Inflammatory macrophage (primary cell): Measurements from ENCODE around the gene NDUFS2.
A peak's percentile ranks its signal among the peaks of the same experiment; 100 is the strongest.

ENCODE experiments used
- DNase-seq, 2 donors: peaks; one replicate each; pipeline ENCODE4 v3.0.0-alpha.2; 2020 to 2022
- total RNA-seq, 18 experiments: gene quantifications; one replicate each; lab custom pipeline; 2026; ENCODE audit warnings: mixed read lengths in 6 of 18, inconsistent platforms in 2 of 18; lab: John Stamatoyannopoulos, UW

NDUFS2 gene
- 44.7 to 167 (median 115) reads per million in 18 experiments for total RNA-seq

DNA sequence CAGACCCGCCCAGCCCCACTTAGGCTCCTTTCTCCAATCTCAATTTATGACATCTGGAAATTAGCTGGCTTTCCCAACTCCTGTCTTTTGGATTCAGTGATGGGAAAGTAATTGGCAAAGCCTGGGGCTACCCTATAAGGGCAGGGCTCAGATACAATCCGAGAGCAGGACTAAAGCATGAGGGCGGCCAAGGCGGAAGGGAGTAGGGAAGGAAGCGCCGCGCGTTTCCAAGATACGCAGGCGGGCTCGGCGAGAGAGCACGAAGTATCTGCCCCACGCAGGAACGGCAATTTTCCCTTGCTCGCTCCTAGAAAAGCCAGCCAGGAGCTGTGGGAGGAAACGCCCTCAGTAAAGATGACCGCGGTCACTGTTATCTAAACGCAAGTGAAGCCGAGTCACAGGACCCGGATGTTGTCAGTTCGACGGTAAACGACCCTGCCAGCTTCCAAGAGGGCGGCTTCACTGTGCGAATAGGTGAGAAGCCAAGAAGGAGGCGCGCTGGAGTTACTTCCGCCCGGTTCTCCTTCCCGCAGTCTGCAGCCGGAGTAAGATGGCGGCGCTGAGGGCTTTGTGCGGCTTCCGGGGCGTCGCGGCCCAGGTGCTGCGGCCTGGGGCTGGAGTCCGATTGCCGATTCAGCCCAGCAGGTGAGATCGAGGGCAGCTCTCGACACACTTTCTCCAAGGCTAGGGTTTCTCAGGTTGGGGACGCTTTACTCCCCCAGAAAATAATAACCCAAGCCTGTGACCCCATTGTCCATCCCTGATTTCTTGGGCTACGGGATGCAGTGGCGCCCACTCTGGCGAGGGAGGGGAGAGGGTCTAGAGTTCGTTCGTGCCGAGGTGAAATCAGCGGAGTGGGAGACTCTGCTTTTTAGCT lies at the start of gene NDUFS2:
NDUFS2 (plus strand) TSS at position 532 of the 877 bp plus-strand sequence; CDS start at position 551, 19 bp downstream.
- DNase-seq, result peak; percentile 98 to 99

GRCh38 chr1:161153176-161153575 lies 49.0 kb upstream of the NDUFS2 start:
- no peak for DNase-seq

DNA sequence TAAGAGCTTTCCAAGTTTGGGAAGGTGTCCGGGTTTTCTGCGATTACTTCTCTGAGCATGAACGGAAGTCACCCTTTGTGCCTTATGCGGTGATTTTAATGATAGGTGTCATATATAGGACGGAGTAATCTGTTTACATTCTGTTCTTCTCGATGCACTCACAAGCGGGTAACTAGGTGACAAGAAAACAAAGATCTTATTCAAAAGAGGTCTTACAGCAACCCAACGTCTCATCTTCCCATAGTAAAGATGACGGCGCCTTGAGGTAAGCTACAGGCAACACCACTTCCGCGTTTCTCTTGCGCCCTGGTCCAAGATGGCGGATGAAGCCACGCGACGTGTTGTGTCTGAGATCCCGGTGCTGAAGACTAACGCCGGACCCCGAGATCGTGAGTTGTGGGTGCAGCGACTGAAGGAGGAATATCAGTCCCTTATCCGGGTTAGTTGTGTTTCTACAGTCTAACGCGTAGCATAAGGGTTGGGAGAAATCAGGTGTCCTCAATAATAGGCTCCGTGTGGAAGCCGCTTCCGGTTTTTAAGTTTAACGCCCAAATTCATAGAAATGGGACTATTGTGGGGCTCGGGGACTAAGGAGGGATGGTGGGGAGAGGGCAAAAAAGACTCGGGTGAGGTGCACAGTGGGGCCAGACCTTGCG lies 48.4 kb upstream of the NDUFS2 start, which contains the start of gene UFC1:
UFC1 (plus strand) TSS at position 297 of the 656 bp plus-strand sequence; CDS start at position 317, 20 bp downstream.
- peak; percentile 85 to 90 for DNase-seq

- no peak for DNase-seq
Observed at GRCh38 chr1:161157867-161158266, 44.3 kb upstream of the NDUFS2 start.

DNA sequence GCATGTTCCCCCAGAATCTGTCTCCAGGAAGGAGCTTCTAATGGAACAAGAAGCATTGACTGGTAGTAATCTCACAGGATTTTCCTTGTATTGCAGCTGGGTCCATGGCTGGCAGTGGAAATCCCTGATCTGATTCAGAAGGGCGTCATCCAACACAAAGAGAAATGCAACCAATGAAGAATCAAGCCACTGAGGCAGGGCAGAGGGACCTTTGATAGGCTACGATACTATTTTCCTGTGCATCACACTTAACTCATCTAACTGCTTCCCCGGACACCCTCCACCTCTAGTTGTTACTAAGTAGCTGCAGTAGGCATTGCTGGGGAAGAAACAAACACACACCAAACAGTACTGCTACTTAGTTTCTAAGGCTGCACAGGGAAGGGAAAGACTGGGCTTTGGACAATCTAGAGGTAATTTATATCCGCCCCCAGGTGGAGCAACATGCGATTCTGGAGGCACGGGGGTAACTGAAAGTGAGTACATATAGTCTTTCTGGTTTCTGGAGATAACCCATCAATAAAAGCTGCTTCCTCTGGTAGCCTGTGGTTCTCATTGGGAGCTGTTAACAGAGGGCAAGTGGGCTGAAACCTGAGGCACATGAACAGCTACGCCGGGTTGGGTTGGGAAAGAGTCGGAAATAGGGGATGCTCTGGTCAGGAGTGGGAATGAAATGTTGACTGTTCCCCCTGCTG lies 43.7 kb upstream of the NDUFS2 start:
- DNase-seq, result no peak

GRCh38 chr1:161159087-161159912 lies 42.9 kb upstream of the NDUFS2 start, which contains the start of gene USP21:
Gene USP21, plus strand, starts transcription at chr1:161159500. Its CDS starts 1,141 bp downstream, at chr1:161160641.
- DNase-seq, result peak; percentile 86 to 92

GRCh38 chr1:161159913-161160243 lies 42.3 kb upstream of the NDUFS2 start:
- DNase-seq, result no peak

- no peak for DNase-seq
Observed at GRCh38 chr1:161160671-161161145, 41.5 kb upstream of the NDUFS2 start.

- DNase-seq, result no peak
Observed at GRCh38 chr1:161161652-161162051, 40.5 kb upstream of the NDUFS2 start.

- no peak for DNase-seq
Observed at GRCh38 chr1:161162052-161162451, 40.1 kb upstream of the NDUFS2 start.

DNA sequence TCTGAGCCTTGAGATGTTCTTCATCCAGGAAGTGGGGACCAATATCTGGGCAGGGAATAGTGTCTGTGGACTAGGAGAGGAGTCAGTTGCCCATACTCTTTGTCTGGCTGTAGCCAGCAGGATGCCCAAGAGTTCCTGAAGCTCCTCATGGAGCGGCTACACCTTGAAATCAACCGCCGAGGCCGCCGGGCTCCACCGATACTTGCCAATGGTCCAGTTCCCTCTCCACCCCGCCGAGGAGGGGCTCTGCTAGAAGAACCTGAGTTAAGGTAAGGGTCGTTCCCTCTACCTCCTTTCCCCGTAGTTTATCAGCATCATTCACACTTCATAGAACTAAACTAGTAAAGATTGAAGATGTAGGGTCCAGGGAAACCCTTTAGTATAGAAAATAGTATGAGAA lies 39.4 kb upstream of the NDUFS2 start:
- DNase-seq, result no peak

DNA sequence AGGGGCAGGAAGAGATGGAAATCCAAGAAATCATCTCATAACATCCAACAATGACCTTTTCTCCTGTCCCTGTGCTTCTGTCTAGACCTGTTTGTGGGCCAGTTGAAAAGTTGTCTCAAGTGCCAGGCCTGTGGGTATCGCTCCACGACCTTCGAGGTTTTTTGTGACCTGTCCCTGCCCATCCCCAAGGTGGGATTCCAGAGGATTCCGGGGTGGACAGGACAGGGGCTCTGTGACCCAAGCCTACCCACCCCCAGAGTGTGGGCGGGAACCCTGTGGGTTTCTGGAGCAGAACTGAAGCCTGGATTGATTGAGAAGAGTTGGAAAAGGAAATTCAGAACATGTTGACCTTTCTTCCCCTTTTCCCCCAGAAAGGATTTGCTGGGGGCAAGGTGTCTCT lies 38.4 kb upstream of the NDUFS2 start:
- no peak for DNase-seq

- no peak for DNase-seq
Observed at GRCh38 chr1:161164901-161165610, 37.1 kb upstream of the NDUFS2 start.

GRCh38 chr1:161165742-161166668 lies 36.2 kb upstream of the NDUFS2 start, which contains the start of gene PPOX:
Gene PPOX, plus strand, starts transcription at chr1:161166426. Its CDS starts 422 bp downstream, at chr1:161166848.
- DNase-seq, result peak; percentile 97

DNA sequence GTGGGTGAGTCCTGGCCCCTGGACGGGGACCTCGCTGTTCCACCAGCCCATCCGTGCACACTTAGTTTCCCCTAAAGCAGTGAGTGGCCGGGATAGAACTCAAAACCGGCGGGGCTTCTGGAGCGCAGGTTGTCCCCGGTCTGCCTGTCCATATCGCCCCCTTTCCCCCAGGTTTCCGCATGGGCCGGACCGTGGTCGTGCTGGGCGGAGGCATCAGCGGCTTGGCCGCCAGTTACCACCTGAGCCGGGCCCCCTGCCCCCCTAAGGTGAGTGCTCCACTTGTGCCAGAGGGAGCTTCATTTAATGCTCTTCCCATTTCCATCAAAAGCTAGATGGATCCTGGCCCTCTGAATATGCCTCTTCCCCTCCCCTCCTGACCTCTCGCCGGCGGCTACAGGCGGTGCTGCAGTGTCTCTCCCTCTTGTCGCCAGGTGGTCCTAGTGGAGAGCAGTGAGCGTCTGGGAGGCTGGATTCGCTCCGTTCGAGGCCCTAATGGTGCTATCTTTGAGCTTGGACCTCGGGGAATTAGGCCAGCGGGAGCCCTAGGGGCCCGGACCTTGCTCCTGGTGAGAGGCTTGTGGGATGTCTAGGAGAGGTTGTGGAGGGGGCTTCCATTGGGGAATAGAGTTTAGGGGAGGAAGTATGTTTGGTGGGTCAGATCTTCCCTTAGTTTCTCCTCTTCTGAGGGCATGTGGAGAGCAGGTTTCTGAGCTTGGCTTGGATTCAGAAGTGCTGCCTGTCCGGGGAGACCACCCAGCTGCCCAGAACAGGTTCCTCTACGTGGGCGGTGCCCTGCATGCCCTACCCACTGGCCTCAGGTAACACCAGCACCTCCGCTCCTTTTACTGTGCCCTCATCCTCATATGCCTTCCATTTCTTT lies 35.3 kb upstream of the NDUFS2 start:
- no peak for DNase-seq

DNA sequence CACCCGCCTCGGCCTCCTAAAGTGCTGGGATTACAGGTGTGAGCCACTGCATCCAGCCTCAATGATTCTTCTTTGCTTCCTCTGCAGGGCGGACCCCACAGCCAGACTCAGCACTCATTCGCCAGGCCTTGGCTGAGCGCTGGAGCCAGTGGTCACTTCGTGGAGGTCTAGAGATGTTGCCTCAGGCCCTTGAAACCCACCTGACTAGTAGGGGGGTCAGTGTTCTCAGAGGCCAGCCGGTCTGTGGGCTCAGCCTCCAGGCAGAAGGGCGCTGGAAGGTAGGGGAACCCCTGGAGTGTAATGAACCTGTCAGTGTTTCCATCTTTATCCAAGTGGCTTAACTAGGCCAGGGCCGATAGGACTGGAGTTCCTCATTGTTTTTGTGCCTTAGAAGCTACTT lies 33.3 kb upstream of the NDUFS2 start:
- no peak for DNase-seq

DNA sequence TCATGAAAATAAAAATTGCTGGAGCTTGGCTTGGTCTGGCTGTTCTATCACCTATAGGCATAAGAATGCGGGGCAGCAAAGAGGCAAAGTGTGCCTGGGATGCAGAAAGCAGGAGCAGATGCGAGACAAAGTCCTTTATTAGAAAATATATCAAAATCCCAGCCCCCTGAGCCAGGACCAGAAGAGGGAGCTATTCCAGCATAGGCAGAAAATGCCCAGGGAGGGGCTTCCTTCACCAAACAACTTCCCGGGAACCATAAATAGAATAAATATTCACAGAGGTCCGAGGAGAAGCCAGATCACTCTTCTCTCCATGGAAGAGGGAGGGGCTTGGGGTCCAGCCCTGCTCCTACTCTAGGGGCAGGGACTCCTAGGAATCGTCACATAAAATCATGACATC lies 31.0 kb upstream of the NDUFS2 start:
- no peak for DNase-seq

- no peak for DNase-seq
Observed at GRCh38 chr1:161171696-161172095, 30.5 kb upstream of the NDUFS2 start.

DNA sequence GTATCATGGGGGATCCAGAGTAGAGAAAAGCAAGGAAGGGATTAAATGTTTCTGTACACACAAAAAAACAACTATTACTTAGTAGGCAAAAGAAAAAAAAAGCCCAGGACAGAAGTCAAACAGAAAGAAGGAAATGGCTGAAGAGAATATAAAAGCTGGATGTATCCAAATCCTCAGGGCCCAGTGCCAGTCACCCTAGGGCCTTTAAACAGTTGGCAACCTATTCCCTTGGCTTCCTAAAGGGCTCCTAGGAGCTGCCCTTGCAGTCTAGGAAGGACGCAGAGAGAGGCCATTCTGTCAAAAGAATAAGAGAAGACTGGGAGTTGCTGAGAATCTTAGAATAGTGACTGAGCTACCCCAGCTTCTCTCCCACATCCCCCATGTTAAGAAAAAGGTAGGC lies 29.8 kb upstream of the NDUFS2 start:
- no peak for DNase-seq
